Measurements from ENCODE around the gene BEND7.
"Not testable (repeated sequence)": the region's sequence is repeated elsewhere in the genome, so short reads cannot be mapped to it uniquely, and the experiment has no call there.

DNA sequence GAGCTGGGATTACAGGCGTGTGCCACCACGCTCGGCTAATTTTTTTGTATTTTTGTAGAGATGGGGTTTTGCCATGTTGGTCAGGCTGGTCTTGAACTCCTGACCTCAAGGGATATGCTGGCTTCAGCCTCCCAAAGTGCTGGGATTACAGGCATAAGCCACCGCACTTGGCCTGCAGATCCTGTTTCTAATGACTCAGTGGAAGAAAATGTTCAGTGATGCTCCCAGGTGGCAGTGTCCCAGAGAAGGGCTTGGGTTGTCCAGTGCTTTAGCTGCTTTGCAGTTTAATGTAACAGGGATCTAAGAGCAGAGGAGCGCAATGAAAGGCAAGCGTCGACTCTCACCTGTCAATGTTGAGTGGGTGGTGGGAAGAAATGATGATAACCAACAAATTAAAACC lies 125.4 kb downstream of the BEND7 start:
- TF ChIP-seq, protein P1, sequence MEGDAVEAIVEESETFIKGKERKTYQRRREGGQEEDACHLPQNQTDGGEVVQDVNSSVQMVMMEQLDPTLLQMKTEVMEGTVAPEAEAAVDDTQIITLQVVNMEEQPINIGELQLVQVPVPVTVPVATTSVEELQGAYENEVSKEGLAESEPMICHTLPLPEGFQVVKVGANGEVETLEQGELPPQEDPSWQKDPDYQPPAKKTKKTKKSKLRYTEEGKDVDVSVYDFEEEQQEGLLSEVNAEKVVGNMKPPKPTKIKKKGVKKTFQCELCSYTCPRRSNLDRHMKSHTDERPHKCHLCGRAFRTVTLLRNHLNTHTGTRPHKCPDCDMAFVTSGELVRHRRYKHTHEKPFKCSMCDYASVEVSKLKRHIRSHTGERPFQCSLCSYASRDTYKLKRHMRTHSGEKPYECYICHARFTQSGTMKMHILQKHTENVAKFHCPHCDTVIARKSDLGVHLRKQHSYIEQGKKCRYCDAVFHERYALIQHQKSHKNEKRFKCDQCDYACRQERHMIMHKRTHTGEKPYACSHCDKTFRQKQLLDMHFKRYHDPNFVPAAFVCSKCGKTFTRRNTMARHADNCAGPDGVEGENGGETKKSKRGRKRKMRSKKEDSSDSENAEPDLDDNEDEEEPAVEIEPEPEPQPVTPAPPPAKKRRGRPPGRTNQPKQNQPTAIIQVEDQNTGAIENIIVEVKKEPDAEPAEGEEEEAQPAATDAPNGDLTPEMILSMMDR (IDR thresholded peaks at IDR 0.05; ENCODE audit: extremely low read depth in 1 of 2, insufficient read depth in 1 of 2, low read depth in 1 of 2, low read length in 2 of 2) = not testable (repeated sequence)
- not testable (repeated sequence) for TF ChIP-seq EZH2 (IDR thresholded peaks at IDR 0.05; ENCODE audit: borderline replicate concordance, low read depth, low read length, severe bottlenecking); POLR2A (IDR thresholded peaks at IDR 0.05; ENCODE audit: low read depth, low read length); POLR2AphosphoS5 (IDR thresholded peaks at IDR 0.05; ENCODE audit: insufficient read depth, low read depth, low read length)
